ENCODE measurements around the gene ACBD4.
A peak's percentile ranks its signal among the peaks of the same experiment; 100 is the strongest.

ACBD4 gene

DNA sequence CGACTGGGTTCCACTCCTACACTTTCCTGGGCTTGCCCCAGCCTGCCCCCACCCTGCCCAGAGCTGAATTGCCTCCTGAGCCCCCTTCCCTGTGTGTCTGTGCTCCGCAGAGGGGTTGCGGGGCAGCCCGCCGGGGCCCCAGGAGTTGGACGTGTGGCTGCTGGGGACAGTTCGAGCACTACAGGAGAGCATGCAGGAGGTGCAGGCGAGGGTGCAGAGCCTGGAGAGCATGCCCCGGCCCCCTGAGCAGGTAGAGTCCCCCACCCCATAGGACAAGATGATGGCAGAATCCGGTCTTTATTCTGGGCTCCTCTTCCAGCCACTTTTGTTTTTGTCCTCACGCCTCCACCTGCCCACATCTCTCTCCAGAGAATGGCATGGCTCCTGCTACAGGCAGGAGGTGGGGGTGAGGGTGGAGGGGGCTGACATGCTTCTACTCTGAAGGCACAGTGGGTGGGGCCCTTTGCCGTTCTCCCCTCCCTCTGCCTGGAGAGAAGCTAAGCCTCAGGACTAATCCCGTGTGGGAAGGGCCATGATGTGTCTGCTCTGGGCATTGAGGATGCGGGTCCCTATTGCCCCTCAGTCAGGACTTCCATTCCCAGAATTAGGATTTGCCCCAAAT is 3.5 kb downstream of the ACBD4 start:
- DNase-seq = no peak

DNA sequence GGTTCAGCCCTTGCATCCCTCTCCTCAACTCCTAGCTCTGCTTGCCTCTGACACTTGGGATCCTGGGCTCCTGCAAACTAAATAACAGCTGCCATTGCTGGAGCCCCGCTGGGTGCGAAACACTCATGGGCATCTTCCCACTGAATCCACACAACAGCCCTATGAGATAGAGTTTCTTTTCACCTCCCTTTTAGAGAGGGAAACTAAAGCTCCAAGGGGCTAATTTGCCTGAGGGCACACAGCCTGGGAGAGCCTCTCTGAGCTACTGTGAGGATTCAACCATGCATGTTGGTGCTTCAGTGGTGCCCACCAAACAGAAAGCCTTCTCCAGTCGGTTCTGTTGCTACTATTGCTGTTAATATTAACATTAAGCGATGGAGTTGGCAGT is 4.0 kb downstream of the ACBD4 start:
- DNase-seq = no peak

GRCh38 chr17:45143094-45143670 is 7.7 kb downstream of the ACBD4 start:
- DNase-seq = no peak

- no peak for DNase-seq
Measured at GRCh38 chr17:45143767-45144198, 8.3 kb downstream of the ACBD4 start.

DNA sequence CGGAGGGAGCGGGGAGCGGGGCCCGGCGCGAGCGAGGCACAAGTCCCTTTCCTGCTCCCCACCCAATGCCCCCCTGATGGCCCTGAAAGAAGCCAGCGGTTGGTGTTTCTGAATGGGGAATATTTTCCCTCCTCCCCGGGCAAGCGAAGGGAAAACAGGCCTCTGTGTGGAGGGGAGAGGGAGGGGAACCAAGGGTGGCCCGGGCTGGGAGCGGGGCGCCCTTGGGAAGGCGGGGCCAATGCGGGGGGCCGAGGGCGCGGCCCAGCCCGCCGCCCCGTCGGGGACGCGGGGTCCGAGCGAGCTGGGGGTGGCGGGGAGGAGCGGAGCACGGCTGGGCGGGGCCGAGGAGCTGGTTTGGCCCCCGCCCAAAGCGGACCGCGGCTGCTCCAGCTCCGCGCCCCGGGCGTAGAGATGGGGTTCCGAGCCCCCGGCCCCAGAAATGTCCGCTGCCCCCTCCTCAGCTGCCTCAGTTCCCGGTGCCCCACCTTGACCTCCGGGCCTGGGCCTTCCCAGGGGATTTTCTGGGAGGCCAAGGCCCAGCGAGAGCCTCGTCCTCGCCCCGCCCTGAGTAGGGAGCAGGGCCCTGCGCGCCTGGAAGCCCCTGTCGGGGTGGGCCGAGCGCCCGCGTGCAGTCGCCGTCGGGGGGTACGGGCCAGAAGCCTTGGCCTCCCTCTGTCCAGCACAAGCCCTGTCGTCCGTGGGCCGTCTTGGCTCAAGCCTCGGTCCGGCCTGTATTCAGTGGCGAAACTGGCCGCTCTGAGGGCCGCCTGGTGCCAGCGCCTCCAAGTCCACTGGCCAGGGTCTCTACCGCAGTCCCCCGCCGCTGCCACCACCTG is 8.9 kb downstream of the ACBD4 start:
- no peak for DNase-seq

- no peak for DNase-seq
Measured at GRCh38 chr17:45145035-45145389, 9.5 kb downstream of the ACBD4 start.

DNA sequence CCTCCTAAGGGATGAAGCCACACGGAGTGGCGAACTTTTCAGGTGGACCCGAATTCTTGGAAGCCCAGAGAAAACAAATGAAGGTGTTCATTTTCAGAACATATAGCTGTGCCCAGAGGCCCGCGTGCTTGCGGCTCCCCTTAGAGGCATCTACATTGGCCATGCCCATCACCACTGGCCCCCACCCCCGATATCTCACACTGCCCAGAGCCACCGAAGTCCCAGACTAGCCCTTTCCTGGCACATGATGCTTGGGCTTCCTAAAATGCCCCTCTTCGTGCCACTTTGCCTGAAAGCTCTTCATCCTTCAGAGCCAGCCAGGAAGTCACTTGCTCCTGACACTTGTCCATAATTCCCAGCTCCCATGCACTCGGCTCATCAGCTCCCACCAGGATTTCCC is 10.7 kb downstream of the ACBD4 start:
- DNase-seq = no peak

DNA sequence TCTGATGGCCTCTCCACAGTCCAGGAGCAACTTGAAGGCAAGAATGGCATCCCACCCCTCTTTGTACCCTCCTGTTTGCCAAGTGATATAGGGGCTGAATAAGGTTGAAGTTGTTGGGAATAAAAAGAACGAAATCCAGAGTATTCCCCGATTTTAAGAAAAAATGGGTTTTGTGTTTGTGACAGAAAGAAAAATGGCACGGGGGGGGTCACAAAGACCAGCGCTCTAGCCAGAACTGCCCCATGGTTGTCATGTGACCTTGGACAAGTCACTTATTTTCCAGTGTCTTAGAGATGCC is 11.1 kb downstream of the ACBD4 start:
- DNase-seq = no peak

DNA sequence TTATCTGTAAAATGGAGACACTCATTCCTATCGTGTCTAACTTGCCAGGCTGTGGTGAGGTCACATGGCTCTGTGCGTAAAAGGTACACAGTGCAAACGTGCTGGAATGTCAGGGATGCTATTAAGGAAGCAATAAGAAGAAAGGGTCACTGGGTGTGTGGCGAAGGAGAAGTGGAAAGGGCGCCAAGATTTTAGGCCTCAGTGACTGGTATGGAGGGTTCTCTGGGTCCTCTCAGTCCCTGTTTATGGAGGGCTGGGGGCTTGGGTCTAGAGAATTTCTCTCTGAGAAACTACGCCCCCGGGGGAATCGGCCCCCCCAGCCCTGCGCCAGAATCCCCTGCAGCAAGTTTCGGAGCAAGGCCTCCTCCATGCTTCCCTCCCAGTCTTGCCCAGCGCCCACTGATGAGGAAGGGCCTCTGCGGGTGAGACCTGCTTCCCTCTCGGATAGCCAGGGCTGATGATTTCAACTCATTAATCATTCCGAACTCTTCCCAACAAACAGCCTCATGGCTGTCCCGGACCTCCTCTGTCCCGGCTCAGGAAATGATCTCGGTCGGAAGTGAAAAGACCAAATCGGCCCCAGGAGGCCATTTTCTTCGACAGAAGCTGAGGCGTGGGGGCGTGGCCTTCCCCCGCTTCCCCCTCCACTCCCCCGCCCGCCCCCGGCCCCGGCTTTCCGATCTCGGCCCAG is 11.5 kb downstream of the ACBD4 start:
- peak; percentile 65 for DNase-seq

- peak; percentile 67 for DNase-seq
Measured at GRCh38 chr17:45147581-45148182, 12.2 kb downstream of the ACBD4 start.

DNA sequence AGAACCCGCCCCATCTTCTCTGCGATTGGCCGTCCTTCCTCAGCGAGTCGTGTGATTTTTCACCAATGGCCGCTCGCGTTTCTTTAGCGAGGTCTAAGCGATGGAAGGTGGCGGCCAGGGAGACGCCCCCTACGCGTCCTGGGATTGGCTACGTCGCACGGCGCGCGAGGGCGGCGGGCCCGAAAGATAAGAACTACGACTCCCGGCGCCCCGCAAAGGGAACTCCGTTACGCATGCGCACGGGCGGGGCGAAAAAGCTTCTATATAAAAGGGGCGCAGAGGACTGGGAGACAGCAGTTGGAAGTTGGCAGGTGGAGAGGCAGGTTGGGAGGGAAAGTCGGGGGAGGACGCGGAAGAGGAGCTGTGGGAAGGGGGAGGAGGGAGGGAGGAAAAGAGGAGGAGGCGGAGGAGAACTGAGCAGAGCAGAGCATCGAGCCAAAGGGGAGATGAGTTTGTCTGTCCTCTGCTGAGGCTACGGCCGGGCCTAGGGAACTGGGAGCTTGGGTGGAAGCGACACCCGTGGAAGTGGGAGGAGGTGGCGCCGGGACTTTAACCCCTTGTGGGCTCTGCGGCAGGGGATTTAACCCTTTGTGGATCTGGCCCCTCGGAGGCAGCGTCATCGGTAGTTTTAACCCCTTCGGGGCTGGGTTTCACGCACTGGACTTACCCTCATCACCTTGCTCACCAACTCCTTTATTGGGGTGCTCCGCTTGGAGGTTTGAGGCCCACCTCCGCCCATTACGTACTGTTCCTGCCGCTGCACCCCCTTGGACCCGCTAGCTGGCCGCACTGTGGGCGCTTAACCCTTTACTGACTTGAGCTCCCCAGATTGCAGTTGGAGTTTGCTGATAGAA is 12.9 kb downstream of the ACBD4 start, which contains the start of gene HEXIM1:
Gene HEXIM1 (plus strand): TSS at position 293 of the 854 bp plus-strand sequence. CDS start 716 bp downstream, outside the sequence.
- DNase-seq = peak; percentile 98

- DNase-seq = peak; percentile 70
Measured at GRCh38 chr17:45149037-45149668, 13.7 kb downstream of the ACBD4 start.

- DNase-seq = peak; percentile 26
Measured at GRCh38 chr17:45149669-45150664, 14.5 kb downstream of the ACBD4 start.

GRCh38 chr17:45150911-45151809 is 15.7 kb downstream of the ACBD4 start:
- no peak for DNase-seq

GRCh38 chr17:45155029-45155428 is 19.5 kb downstream of the ACBD4 start:
- DNase-seq = no peak

DNA sequence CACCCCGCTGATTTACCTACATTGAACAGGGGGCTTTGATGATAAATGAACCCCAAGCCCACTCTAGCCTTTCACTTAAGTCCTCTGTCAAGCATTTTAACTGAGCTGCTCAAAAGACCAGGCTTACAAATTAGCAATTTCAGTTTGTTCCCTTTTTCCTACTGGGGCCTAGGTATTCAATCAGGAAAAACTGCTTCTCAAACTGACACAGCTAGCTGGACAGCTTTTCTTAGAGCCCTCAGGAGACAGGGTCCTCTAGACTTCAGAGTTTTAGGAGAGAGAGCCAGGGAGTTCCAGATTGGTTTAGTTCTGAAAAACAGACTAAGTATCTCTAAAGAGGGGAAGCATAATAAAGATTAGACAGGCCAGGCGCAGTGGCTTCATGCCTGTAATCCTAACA is 20.0 kb downstream of the ACBD4 start:
- no peak for DNase-seq

DNA sequence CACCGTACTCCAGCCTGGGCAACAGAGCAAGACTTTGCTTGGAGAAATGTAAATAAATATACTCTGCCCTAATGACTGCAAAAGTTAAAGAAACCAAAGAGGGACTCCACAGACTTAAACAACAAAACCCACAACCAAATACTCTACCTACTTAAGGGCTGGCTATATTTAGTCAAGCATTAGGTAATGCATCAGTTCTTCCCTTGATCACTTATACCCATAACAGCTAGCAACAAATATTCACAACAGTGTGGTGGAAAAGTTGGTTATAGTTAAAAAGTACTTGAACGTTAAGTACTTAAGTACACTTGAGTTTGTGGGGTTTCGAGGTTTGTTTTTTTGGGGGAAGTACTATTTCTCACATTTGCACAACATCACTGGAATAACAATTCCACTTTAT is 20.8 kb downstream of the ACBD4 start:
- DNase-seq = no peak

DNA sequence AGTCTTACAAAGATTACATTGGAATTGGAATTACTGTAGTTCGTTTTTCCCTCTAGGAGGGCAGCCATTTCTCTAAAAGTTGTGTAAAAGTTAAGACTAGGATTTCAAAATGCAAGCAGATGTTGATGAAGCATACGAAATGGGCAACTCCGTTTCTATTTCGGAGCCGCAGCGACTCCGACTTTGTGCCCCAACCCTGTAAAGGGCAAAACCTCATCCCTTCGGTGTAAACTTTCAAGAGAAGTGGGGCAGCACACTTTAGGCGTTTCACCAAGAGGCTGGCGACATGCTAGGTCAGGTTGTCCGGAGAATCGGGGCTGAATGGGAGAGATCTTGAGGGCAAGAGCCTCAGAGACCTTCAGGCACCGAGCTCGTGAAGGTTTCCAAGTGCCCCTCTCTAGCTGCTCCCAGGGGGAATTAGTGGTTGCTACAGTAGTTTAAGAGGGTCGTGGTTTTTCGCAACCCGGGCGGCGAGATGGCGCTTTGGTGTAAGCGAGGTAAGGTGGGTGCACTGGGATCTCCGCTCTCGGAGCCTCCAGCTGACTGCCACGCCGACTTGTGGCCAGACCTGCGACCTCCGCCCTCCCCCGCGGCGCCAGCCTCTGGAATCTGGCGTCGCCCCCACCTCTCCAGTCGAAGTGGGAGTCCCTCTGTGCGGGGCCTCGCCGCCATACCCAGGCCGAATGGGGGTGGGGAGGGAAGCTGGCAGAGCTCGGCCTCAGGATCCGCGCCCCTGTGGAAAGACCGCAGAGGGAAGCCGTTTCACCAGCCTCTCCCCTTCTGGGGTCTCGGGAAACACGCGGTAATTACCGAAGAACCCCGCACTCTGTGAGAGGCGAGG is 25.2 kb downstream of the ACBD4 start:
- peak; percentile 56 for DNase-seq

Measured in activated CD4-positive, alpha-beta T cell treated with anti-CD3 and anti-CD28 coated beads, Interleukin-2, amount 50 U/mL, for 1 hour (primary cell).